SH-SY5Y (cell line): ENCODE measurements around the gene SAMD4A.

ENCODE experiments used
- GATA2 ChIP-seq: IDR thresholded peaks from 2 replicates; pipeline ENCODE4 v1.6.1; 2011; ENCODE audit warnings: mild to moderate bottlenecking, low read depth, low read length
- GATA3 ChIP-seq: IDR thresholded peaks from 2 replicates; pipeline ENCODE4 v1.6.1; 2011; ENCODE audit warnings: low read depth, mild to moderate bottlenecking, low read length, moderate library complexity

DNA sequence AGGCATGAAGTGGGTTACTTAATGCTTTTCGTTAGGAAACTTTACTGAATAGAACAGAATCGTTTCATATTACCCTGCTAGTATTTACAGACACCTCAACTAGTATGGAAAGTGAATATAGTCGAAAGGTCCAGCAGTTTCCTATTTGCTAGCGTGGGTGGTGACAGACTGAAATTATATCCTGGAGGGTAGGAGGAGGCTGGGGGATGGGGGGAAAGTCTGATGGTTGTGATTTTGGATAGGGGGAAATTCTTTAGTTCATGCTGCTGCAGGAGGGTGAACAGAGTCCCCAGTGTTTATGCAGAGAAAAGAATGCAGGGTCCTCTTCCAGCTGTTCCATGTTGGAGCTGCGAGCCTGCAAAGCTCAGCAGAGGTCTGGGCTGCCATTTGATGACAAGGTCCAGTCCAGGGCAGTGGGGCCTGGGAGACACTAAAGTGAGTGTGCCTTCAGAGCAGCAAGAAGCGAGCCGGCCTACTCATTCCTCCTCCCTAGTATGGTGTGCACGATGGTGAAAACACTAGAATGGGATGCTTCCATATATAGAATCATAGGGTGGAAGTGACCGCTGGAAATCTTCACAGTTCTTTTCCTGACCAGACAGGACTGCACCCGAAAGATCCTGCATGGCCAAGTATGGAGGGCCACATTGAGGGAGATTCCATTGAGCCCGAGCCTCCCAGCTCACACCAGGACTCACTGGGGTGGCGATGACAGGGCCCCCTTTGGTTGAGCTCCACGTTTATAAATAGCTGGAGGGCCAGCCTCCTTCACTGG, 2.1 kb downstream of the SAMD4A start:
- TF ChIP-seq GATA2 (no peak), GATA3 (no peak)
